GM18519 (cell line): ENCODE data around the gene CEMIP.

ENCODE experiments used
- ATAC-seq: cut with Tn5 transposase; IDR thresholded peaks from one replicate; pipeline ENCODE4 v1.9.1; 2021; ENCODE audit warnings: mild to moderate bottlenecking, moderate library complexity; ENCODE audit not compliant: unreplicated experiment, low FRiP score

The CEMIP gene

GRCh38 chr15:80816049-80816653 is 37.0 kb downstream of the CEMIP start:
- ATAC-seq, result no peak

- ATAC-seq, result no peak
Observed at GRCh38 chr15:80816936-80817335, 37.8 kb downstream of the CEMIP start.

- ATAC-seq, result no peak
Observed at GRCh38 chr15:80817901-80818300, 38.7 kb downstream of the CEMIP start.

GRCh38 chr15:80819001-80819400 is 39.8 kb downstream of the CEMIP start:
- no peak for ATAC-seq

- no peak for ATAC-seq
Observed at GRCh38 chr15:80820092-80820491, 40.9 kb downstream of the CEMIP start.

GRCh38 chr15:80822256-80822655 is 43.1 kb downstream of the CEMIP start:
- no peak for ATAC-seq

- no peak for ATAC-seq
Observed at GRCh38 chr15:80822676-80823075, 43.5 kb downstream of the CEMIP start.

GRCh38 chr15:80823120-80823519 is 44.0 kb downstream of the CEMIP start:
- no peak for ATAC-seq

GRCh38 chr15:80823995-80824394 is 44.8 kb downstream of the CEMIP start:
- no peak for ATAC-seq

- no peak for ATAC-seq
Observed at GRCh38 chr15:80825361-80826030, 46.3 kb downstream of the CEMIP start.

GRCh38 chr15:80828796-80829195 is 49.6 kb downstream of the CEMIP start:
- no peak for ATAC-seq

GRCh38 chr15:80830677-80831076 is 51.5 kb downstream of the CEMIP start:
- no peak for ATAC-seq

- no peak for ATAC-seq
Observed at GRCh38 chr15:80831192-80831591, 52.0 kb downstream of the CEMIP start.

- no peak for ATAC-seq
Observed at GRCh38 chr15:80831606-80832224, 52.5 kb downstream of the CEMIP start.

GRCh38 chr15:80832686-80833085 is 53.5 kb downstream of the CEMIP start:
- ATAC-seq, result no peak

- no peak for ATAC-seq
Observed at GRCh38 chr15:80834402-80834801, 55.2 kb downstream of the CEMIP start.

- no peak for ATAC-seq
Observed at GRCh38 chr15:80834906-80835305, 55.7 kb downstream of the CEMIP start.

- ATAC-seq, result no peak
Observed at GRCh38 chr15:80835336-80835735, 56.2 kb downstream of the CEMIP start.

GRCh38 chr15:80836223-80836622 is 57.1 kb downstream of the CEMIP start:
- no peak for ATAC-seq

GRCh38 chr15:80837006-80837405 is 57.8 kb downstream of the CEMIP start:
- ATAC-seq, result no peak

- ATAC-seq, result no peak
Observed at GRCh38 chr15:80838012-80838411, 58.8 kb downstream of the CEMIP start.

GRCh38 chr15:80838666-80839065 is 59.5 kb downstream of the CEMIP start:
- no peak for ATAC-seq
